HG03196 (cell line): ENCODE results near the gene CEP72.
"Not testable (repeated sequence)": the region's sequence is repeated elsewhere in the genome, so short reads cannot be mapped to it uniquely, and the experiment has no call there.

Experiments used
- ATAC-seq: cut with Tn5 transposase; IDR thresholded peaks from one replicate; pipeline ENCODE4 v1.9.1; 2021; ENCODE audit not compliant: unreplicated experiment

Gene CEP72

GRCh38 chr5:696753-697702 lies 84.9 kb downstream of the CEP72 start:
- not testable (repeated sequence) for ATAC-seq
